GM10248 (cell line): ENCODE measurements around the gene HINT3.
A peak's percentile ranks its signal among the peaks of the same experiment; 100 is the strongest.
"Not testable (repeated sequence)": the region's sequence is repeated elsewhere in the genome, so short reads cannot be mapped to it uniquely, and the experiment has no call there.

ENCODE experiments used
- CTCF ChIA-PET: fragments of 300-600 bp; sonication (Branson Sonifier 250); formaldehyde crosslinking; extraction: SDS; loops from one replicate; lab custom pipeline; 2021; ENCODE audit warnings: antibody characterized with exemption; lab: Yijun Ruan, JAX
- POLR2A ChIA-PET: fragments of 350-650 bp; sonication (Branson Sonifier 250); formaldehyde crosslinking; extraction: SDS; loops from one replicate; lab custom pipeline; 2020; ENCODE audit warnings: antibody characterized with exemption; lab: Yijun Ruan, JAX
- DNase-seq: peaks from one replicate; pipeline ENCODE4 v3.0.0; 2012; ENCODE audit errors: extremely low spot score
- CTCF ChIP-seq: IDR thresholded peaks from 2 replicates; pipeline ENCODE4 v1.5.1; 2012; ENCODE audit warnings: mild to moderate bottlenecking, low read depth; ENCODE audit errors: extremely low read depth, missing control alignments, control extremely low read depth

HINT3 gene

DNA sequence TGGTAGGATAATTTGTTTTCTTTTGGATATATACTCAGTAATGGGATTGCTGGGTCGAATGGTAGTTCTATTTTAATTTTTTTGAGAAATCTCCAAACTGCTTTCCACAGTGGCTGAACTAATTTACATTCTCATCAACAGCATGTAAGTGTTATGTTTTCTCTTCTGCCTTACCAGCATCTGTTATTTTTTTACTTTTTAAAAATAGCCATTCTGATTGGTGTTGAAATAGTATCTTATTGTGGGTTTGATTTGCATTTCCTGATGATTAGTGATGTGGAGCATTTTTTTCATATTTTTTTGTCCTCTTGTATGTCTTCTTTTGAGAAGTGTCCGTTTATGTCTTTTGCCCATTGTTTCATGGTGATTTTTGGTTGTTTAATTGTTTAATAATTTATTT is 11.9 kb downstream of the HINT3 start:
- no peak for DNase-seq
- ChIA-PET CTCF (interaction anchor here (1.5 to 5.2 kb wide), 2 partner anchors 9 to 12 kb away, joined by 4 to 53 read pairs; partner anchors contain the start of gene HINT3), POLR2A (no interaction called here)
- TF ChIP-seq CTCF = no peak

DNA sequence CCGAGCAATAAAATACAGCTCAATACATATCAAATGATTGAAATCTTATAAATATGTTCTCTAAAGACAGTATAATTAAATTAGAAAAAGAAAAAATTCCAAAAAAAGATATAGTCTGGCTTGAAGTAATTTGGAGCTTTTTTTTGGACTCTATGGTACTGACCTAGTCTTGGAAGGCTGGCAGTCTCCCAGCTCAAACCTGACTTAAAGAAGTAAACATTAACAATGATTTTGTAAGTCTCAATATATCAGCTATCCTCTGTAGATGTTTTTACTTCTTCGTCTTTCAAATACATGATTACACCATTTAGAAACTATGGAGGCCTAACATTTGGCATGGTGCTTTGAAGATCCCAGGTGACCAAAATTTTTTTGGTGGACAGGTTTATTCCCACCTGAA is 14.2 kb downstream of the HINT3 start:
- CTCF ChIA-PET = interaction anchor here (1.0 to 5.2 kb wide), 13 partner anchors 10 to 660 kb away, joined by 3 to 53 read pairs (median 8); partner anchors contain the start of genes HINT3, NCOA7 and TRMT11
- POLR2A ChIA-PET = no interaction called here

GRCh38 chr6:125972478-125972877 is 15.9 kb downstream of the HINT3 start:
- DNase-seq, POLR2A ChIA-PET: not testable (repeated sequence)
- CTCF ChIA-PET = interaction anchor here (2.0 to 4.8 kb wide), 6 partner anchors 8 to 190 kb away, joined by 8 to 36 read pairs (median 16); partner anchors contain the start of gene NCOA7

More for the DNA sequence above, 14.2 kb downstream of the HINT3 start:
- DNase-seq = no peak
- no peak for TF ChIP-seq CTCF

DNA sequence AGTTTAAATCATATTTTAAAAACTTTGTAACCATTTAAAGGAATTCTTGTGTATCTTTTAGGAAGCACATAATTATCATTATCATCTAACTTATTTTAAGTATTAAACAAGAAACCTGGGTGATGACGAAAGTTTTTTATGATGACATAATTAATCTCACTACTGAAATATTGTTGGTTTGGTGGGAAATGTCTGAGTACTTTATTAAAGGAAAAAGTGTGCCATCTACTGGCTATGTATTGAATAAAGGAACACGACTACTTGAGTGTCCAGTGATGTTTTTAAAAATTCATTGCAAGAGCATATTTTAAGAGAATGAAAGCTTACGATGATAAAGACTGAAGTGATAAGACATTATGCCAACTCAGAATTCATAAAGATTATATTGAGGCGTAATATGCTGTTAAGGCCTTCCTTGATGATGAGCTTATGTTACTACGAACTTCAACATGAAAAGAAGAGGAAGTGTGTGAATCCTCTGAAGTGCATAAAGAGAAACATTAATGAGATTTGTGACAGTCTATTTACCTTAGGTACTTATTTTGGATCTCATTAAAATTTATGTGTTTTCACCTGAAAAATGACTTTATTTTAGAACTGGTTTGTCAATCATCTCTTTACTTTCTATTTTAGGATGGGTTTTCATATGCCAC is 17.8 kb downstream of the HINT3 start:
- peak; percentile 46 for DNase-seq
- peak; percentile 50 for TF ChIP-seq CTCF
- ChIA-PET CTCF (interaction anchor here (0.8 to 4.8 kb wide), 40 partner anchors 9 to 673 kb away, joined by 3 to 36 read pairs (median 4); partner anchors contain the start of genes HINT3, NCOA7 and TRMT11), POLR2A (no interaction called here)

GRCh38 chr6:125979101-125979500 is 22.5 kb downstream of the HINT3 start:
- TF ChIP-seq CTCF = no peak
- DNase-seq = no peak
- POLR2A ChIA-PET = no interaction called here
- CTCF ChIA-PET = interaction anchor here (1.0 to 3.5 kb wide), 2 partner anchors 17 to 22 kb away, joined by 4 to 19 read pairs; partner anchors contain the start of gene HINT3

GRCh38 chr6:125981571-125982185 is 25.1 kb downstream of the HINT3 start:
- POLR2A ChIA-PET = no interaction called here
- no peak for DNase-seq
- TF ChIP-seq CTCF = no peak
- CTCF ChIA-PET = interaction anchor here (0.9 to 3.5 kb wide), 6 partner anchors 9 to 688 kb away, joined by 3 to 19 read pairs (median 4); partner anchors contain the start of genes HINT3 and NCOA7
